GM21528 (cell line): ENCODE data around the gene PBX1.

Experiments used
- ATAC-seq: cut with Tn5 transposase; IDR thresholded peaks from one replicate; pipeline ENCODE4 v1.9.1; 2021; ENCODE audit warnings: mild to moderate bottlenecking, moderate library complexity; ENCODE audit not compliant: unreplicated experiment, low FRiP score

PBX1 gene

DNA sequence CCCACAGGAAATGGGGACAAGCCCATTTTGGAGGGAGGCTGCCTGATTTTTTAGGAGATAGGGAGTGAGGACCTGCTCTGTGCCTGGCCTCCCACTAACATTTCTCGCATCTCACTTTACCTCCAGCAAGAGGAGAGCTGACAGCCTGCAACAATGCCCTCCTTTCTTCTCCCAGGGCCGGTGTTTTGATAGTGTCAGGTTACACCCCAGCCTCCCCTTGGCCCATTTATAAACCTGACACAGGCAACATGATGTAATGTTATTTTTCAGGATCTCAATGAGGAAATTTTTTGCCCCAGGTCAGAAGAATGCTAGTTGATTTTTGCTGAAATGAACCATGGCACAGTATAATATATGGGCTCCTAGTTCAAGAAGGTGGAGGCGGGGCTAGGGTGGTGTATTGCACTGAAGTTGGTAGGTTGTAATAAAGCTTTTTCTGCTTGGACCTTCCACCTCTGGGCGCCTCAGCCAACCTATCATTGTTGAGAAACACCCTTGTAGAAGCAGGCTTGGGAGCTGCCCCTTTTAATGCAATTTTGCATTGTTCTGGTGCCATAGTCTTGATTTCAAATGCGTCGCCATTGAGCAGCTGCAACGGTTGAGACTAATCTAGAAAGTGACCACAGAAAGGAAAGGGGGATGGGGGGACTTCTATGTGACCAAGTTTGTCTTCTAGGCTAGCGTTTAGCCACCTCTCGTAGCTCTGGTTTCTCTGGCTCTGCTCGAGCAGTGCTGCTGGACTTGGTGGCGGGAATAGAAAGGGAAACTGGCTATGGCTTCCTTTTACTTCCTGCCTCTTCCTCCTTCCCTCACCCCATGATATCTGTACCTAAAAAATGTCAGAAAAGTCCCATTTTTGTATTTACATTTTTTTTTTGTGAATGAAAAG is 53.0 kb downstream of the PBX1 start:
- ATAC-seq, result no peak

GRCh38 chr1:164613176-164613575 is 54.2 kb downstream of the PBX1 start:
- ATAC-seq, result no peak

GRCh38 chr1:164614316-164614715 is 55.3 kb downstream of the PBX1 start:
- no peak for ATAC-seq

- no peak for ATAC-seq
These were observed 58.6 kb downstream of the PBX1 start for GRCh38 chr1:164617377-164618201.

DNA sequence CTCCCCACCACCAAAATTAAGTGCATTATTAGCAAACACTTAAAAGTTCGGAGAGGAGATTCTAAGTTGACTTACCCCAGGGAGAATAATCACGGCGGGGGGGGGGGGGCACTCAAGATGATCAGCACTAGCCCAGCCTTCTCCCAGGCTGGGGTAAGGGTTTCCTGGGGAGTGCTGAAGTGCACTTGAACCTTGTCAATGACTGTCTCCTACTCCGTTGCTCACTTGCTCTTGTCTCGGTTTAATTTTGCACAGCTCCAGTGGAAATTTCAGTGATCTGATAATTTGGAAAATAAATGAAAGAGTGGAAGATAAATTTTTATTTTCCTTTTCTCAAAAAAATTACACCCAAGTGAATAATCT is 59.2 kb downstream of the PBX1 start:
- ATAC-seq, result no peak

GRCh38 chr1:164619006-164619784 is 60.2 kb downstream of the PBX1 start:
- no peak for ATAC-seq

DNA sequence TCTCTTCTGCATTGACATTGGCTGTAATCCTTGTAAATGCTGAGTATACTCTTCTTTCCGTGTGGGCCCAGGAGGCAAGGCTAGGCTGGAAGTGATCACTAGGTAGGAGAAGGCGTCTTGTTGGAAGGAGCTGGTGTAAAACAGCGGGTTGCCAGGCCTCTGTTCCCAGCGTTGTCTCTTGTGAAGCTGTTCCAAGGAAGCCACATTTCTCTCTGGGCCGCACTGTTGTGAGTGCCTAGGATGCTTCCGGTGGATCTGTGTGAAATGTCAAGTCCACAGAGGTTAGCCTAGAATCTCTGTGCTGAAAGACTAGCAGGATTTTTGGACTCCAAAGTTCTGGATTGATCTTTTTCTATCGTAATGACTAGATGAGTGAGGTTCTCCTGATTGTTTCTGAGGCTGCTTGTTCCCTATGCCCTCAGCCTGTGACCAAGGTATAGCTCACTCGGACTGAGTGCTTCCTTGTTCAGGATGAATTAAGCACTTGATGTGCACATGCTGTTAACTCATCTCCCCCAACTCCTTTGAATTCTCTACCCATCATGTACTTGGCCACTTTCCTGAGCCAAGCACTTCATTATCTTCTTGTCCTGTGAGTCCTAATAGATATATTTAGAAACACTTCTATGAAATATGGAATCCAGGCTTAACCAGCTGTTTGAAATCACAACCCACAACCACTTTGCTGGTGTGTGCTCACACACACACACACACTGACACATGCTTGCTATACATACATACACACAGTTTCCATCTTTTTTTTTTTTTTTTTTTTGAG is 63.3 kb downstream of the PBX1 start:
- no peak for ATAC-seq

- ATAC-seq, result no peak
These were observed 64.8 kb downstream of the PBX1 start for GRCh38 chr1:164623805-164624204.

GRCh38 chr1:164624400-164624799 is 65.4 kb downstream of the PBX1 start:
- no peak for ATAC-seq

DNA sequence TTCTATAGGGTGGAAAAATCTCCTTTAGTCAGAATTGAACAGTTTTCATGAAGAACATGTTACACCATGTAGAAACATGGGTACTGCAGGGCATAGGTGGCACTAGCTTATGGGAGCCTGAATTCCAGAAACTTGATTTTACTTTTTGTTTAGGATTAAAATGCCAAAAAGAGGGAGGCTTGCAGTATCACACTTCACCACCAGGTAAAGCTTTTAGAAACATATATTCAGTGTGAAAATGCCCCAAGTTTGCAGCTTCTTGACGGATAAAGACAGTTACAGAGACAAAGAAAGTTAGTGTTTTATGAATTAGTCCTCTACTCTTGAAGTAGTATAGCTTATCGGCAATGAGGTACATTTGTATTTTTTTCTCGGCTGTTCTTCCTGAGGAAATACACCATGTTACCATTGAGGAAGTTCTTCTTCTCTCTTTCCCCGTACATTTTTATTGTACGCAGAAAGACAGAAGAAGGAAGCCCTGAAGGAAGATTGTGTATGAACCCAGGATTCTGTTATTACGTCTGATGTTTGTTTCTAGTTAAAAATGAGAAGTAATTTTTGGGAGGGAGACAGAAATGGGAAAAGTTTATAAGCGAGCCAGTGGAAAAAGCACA is 66.1 kb downstream of the PBX1 start:
- no peak for ATAC-seq

- no peak for ATAC-seq
These were observed 69.8 kb downstream of the PBX1 start for GRCh38 chr1:164628772-164629171.

DNA sequence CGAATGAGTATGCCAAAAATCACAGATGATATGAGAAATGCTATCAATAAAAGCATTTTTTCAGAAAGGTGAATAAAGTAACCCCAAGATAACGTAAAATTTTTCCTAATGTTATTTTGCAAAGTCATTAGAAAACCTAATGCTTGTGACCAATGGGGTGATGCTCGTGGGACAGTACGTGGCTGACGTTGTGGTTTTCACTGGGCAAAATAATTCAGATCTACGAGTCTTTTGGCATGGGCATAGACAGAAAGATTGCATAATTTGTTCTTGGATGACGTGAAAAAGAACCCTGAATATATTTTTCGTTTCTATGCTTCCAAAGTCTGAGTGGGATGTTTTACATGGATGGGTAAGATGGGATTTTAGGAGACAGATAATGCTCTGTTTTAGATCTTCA is 71.0 kb downstream of the PBX1 start:
- ATAC-seq, result no peak

DNA sequence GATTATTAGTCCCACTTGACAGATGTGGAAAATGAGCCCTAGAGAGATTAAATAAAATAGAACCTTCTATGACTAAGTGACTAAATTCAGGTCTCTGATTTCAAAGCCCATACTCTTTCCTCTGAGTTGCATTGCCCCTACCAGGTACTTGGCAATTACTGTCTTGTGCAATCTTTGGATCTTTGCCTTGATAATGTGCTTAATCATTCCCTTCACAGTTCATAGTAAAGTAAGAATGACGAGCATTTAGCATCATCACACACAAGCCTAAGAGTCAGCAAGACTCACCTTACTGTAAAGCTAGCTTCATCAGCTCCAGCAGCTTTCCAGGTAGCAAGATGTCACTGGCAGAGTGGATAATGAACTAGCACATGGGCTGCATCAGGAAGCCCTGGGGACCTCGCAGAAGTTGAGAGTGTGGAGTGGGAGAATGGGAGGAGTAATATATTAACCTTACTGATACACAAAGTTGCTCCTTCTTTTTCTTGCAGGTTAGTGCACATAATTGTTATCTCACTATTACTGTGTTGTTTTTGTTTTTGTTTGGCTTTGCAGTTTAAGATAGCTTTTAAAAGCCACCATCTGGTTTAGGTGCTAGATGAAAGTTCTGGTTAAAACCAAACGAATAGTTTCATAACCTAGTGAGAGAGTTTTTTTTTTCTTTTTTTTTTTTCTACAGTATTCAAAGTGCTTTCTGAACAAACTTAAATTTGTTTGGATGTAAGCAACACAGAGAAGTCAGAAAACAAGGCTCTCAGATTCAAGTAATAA is 71.8 kb downstream of the PBX1 start:
- ATAC-seq, result no peak

GRCh38 chr1:164631751-164632150 is 72.8 kb downstream of the PBX1 start:
- ATAC-seq, result no peak

DNA sequence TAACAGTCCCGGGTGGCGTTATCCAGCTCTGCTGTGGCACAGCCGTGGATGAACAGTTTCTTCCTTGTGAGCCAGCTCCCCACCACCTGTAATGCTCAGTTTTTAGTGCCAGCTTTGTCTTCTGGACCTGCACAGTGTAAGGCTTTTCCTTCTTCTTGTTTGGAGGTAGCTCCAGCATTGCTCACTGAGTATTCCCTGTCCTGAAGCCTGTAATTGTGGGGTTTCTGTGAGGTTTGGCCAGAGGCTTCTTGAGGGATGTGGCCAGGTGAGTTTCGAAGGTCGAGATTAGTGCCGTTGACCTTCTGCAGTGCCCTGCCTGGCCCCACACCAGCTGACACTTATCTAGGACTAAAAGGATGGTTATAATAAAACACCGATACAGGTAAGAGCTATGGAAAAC is 75.0 kb downstream of the PBX1 start:
- no peak for ATAC-seq

- ATAC-seq, result no peak
These were observed 76.2 kb downstream of the PBX1 start for GRCh38 chr1:164635059-164635802.

DNA sequence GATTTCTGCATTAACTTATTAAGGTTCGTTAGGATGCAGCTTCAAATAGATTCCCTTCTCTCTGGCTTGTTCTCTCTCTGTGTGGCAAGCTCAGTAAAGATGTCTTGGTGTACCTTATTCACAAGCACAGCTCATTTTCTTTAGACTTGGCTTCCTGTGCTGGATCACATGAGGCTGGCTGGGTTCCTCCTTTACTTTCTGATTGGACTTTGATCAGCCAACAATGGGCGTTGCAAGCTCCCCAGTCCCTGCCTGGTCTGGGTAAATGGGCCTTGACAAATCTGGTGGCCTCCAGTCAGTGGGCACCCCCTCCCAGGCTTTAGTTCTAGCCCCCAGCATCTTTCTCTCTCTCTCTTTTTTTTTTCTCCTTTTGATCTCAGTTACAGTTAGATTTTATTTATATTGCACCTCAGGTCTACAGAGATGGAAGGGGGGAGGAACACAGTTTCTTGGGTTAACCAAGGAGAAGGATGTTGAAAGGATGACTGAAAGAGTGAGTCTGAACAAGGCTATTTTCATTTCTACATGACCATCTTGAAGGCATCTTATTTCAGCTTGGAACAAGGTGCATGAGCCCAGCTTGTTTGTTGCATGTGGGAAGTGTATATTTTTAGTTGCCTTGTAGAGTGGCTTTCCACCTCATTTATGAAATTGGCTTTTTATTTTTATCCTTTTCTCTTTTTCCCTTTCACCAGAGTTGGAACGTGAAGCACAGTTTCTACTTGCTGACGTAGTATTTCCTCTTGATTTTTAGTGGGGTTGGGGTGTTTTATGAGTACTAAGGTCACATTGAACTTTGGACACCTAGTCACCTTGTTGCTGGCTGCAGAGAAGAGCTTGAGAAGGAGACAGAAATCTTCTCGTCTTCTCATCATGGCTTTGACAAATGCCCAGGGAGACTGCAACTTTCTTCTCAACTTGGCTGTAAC is 77.1 kb downstream of the PBX1 start:
- ATAC-seq, result no peak
